Measurements from ENCODE around the gene STXBP5. TPM values are rescaled to one million over a fixed set of nuclear protein-coding genes. Genes with fewer than 3 reads are reported as not detected.

STXBP5 gene
- total and polyA plus RNA-seq, 2 experiments from 2014 or later = 11.1 to 30.3 TPM

- DNase-seq (ENCODE audit: low spot score) = no peak
- H2AFZ ChIP-seq = no peak overlapping the region
- WGBS (ENCODE audit: low lambda C conversion rate, missing lambda C conversion rate) = 92% methylated on average over 6 of the region's 6 CpGs
- H4K20me1 ChIP-seq (ENCODE audit: insufficient read depth, poor library complexity, severe bottlenecking) = no peaks in the 10 kb centered on the region
- no peaks in the 10 kb centered on the region for H3K27me3 ChIP-seq
- TF ChIP-seq EZH2 (IDR thresholded peaks at IDR 0.05; ENCODE audit: borderline replicate concordance) = no peak
- no peak for TF ChIP-seq CTCF (IDR thresholded peaks at IDR 0.05; ENCODE audit: poor library complexity)
- no peak for TF ChIP-seq EZH2phosphoT487 (IDR thresholded peaks at IDR 0.05; ENCODE audit: low read depth, severe bottlenecking, unreplicated experiment)
- no peaks in the 10 kb centered on the region for H3K36me3 ChIP-seq (replicated peaks; ENCODE audit: insufficient read depth, low read depth)
- no peaks in the 10 kb centered on the region for H3K9me3 ChIP-seq (ENCODE audit: low read depth)
- H3K79me2 ChIP-seq = no peaks in the 10 kb centered on the region
- H3K4me1 ChIP-seq (ENCODE audit: insufficient read depth) = no peaks in the 10 kb centered on the region
- H3K4me3 ChIP-seq = no peak overlapping the region
- H3K9me2 ChIP-seq (replicated peaks; ENCODE audit: insufficient read depth) = no peaks in the 10 kb centered on the region
- H3K4me2 ChIP-seq = no peak overlapping the region
- H3K27ac ChIP-seq = no peak overlapping the region
Measured at GRCh38 chr6:147194652-147195411, 9.4 kb upstream of the STXBP5 start.

GRCh38 chr6:147195510-147195909 lies 8.7 kb upstream of the STXBP5 start:
- Histone ChIP-seq H4K20me1 (ENCODE audit: insufficient read depth, poor library complexity, severe bottlenecking) (no peaks in the 10 kb centered on the region), H3K27me3 (no peaks in the 10 kb centered on the region), H3K4me1 (ENCODE audit: insufficient read depth) (no peaks in the 10 kb centered on the region), H2AFZ (no peak overlapping the region), H3K27ac (no peak overlapping the region), H3K9me3 (ENCODE audit: low read depth) (no peaks in the 10 kb centered on the region), H3K4me3 (no peak overlapping the region), H3K9me2 (replicated peaks; ENCODE audit: insufficient read depth) (no peaks in the 10 kb centered on the region), H3K79me2 (no peaks in the 10 kb centered on the region), H3K4me2 (no peak overlapping the region), H3K36me3 (replicated peaks; ENCODE audit: insufficient read depth, low read depth) (no peaks in the 10 kb centered on the region)
- no peak for DNase-seq (ENCODE audit: low spot score)
- TF ChIP-seq CTCF (IDR thresholded peaks at IDR 0.05; ENCODE audit: poor library complexity) = no peak
- TF ChIP-seq EZH2phosphoT487 (IDR thresholded peaks at IDR 0.05; ENCODE audit: low read depth, severe bottlenecking, unreplicated experiment) = no peak
- TF ChIP-seq EZH2 (IDR thresholded peaks at IDR 0.05; ENCODE audit: borderline replicate concordance) = no peak
- WGBS (ENCODE audit: low lambda C conversion rate, missing lambda C conversion rate) = 96% methylated on average over 3 of the region's 3 CpGs

- 98% methylated on average over 3 of the region's 3 CpGs for WGBS (ENCODE audit: low lambda C conversion rate, missing lambda C conversion rate)
- no peak for DNase-seq (ENCODE audit: low spot score)
- no peaks in the 10 kb centered on the region for H4K20me1 ChIP-seq (ENCODE audit: insufficient read depth, poor library complexity, severe bottlenecking)
- H3K36me3 ChIP-seq (replicated peaks; ENCODE audit: insufficient read depth, low read depth) = no peaks in the 10 kb centered on the region
- H3K27ac ChIP-seq = no peak overlapping the region
- no peaks in the 10 kb centered on the region for H3K27me3 ChIP-seq
- no peak overlapping the region for H3K4me2 ChIP-seq
- H3K9me3 ChIP-seq (ENCODE audit: low read depth) = no peaks in the 10 kb centered on the region
- no peaks in the 10 kb centered on the region for H3K9me2 ChIP-seq (replicated peaks; ENCODE audit: insufficient read depth)
- no peaks in the 10 kb centered on the region for H3K79me2 ChIP-seq
- H3K4me3 ChIP-seq = no peak overlapping the region
- TF ChIP-seq EZH2 (IDR thresholded peaks at IDR 0.05; ENCODE audit: borderline replicate concordance) (no peak), CTCF (IDR thresholded peaks at IDR 0.05; ENCODE audit: poor library complexity) (no peak), EZH2phosphoT487 (IDR thresholded peaks at IDR 0.05; ENCODE audit: low read depth, severe bottlenecking, unreplicated experiment) (no peak)
- no peak overlapping the region for H2AFZ ChIP-seq
- no peaks in the 10 kb centered on the region for H3K4me1 ChIP-seq (ENCODE audit: insufficient read depth)
Measured at GRCh38 chr6:147195987-147196386, 8.2 kb upstream of the STXBP5 start.

Data from hepatocyte (in vitro differentiated cells).